K562 (cell line): Measurements from ENCODE around the gene ARL8A. TPM values are rescaled to one million over a fixed set of nuclear protein-coding genes. Genes with fewer than 3 reads are reported as not detected.
A peak's percentile ranks its signal among the peaks of the same experiment; 100 is the strongest.

Source experiments
- ESRRA ChIP-seq: fragments of 450-650 bp; IDR thresholded peaks from 2 replicates; pipeline ENCODE4 v1.6.1; 2014; ENCODE audit warnings: low read depth, mild to moderate bottlenecking, moderate library complexity, borderline replicate concordance
- EZH2 ChIP-seq: IDR thresholded peaks from 2 replicates; pipeline ENCODE4 v1.6.1; 2012; ENCODE audit warnings: low read depth, mild to moderate bottlenecking, inconsistent platforms, low read length, borderline replicate concordance
- GATA2 ChIP-seq: sonication (generic); formaldehyde crosslinking; IDR thresholded peaks from 2 replicates; pipeline ENCODE4 v1.4.0; 2020; ENCODE audit warnings: mild to moderate bottlenecking, missing genetic modification reagents
- PBX2 ChIP-seq, 2 experiments: IDR thresholded peaks in 1 of 2; conservative IDR thresholded peaks in 1 of 2; 2 replicates each; pipeline ENCODE4 v1.6.1; 2016; ENCODE audit warnings: low read depth in 2 of 2, mild to moderate bottlenecking in 1 of 2, missing compliant biosample characterization in 1 of 2, missing genetic modification characterization in 1 of 2, moderate library complexity in 1 of 2
- RAD21 ChIP-seq, 2 experiments: fragments of 250-450 bp in 1 of 2; fragments of 450-650 bp in 1 of 2; sonication (Bioruptor Pico) in 1 of 2; formaldehyde crosslinking in 1 of 2; IDR thresholded peaks in 1 of 2; conservative IDR thresholded peaks in 1 of 2; 2 replicates each; pipeline versions ENCODE4 v1.4.0 to v1.8.0; 2020 to 2022; ENCODE audit warnings: mild to moderate bottlenecking in 2 of 2, moderate library complexity in 1 of 2
- RCOR1 ChIP-seq, 2 experiments: IDR thresholded peaks; 2 replicates each; pipeline ENCODE4 v1.6.1; 2012; ENCODE audit warnings: low read depth in 2 of 2, low read length in 2 of 2, borderline replicate concordance in 1 of 2, improper control_type of control experiment in 1 of 2
- SMC3 ChIP-seq: conservative IDR thresholded peaks from 2 replicates; pipeline ENCODE4 v1.6.1; 2011; ENCODE audit warnings: low read depth, low read length, improper control_type of control experiment; ENCODE audit not compliant: insufficient read depth
- XRCC5 ChIP-seq: fragments of 200-400 bp; formaldehyde crosslinking; IDR thresholded peaks from 2 replicates; pipeline ENCODE4 v1.6.1; 2017; ENCODE audit warnings: low read depth, mild to moderate bottlenecking, low read length
- polyA plus RNA-seq, 8 experiments: library from polyadenylated mRNA; depleted of rRNA in 4 of 8; stranded (reverse) in 5 of 8; unstranded in 3 of 8; fragments of >200 nt; fragmentation: Nextera tagmentation in 2 of 8; fragmentation: Illumina TruSeq in 1 of 8; extraction: Ambion mirVana in 2 of 8; extraction: Trizol in 1 of 8; gene quantifications; 2 replicates each; pipeline versions ENCODE4 v1.2.1 to v1.2.3, GENCODE V29; 2011 to 2014; ENCODE audit warnings: inconsistent platforms in 1 of 8, missing spikeins in 1 of 8
- total RNA-seq, 7 experiments: library from RNA; depleted of rRNA in 6 of 7; stranded (reverse); fragments of >200 nt in 6 of 7; fragmentation: Illumina TruSeq in 2 of 7; extraction: Trizol in 2 of 7; gene quantifications; 2 replicates each; pipeline versions ENCODE4 v1.2.1 to v1.2.3, GENCODE V29; 2011 to 2021; ENCODE audit warnings: low replicate concordance in 1 of 7
- TF ChIP-seq, protein P1 (sequence below), 3 experiments: IDR thresholded peaks in 2 of 3; conservative IDR thresholded peaks in 1 of 3; 2 replicates each; pipeline ENCODE4 v1.5.1; 2011 to 2012; ENCODE audit warnings: low read length in 3 of 3, mild to moderate bottlenecking in 3 of 3, control low read depth in 2 of 3, improper control_type of control experiment in 1 of 3, inconsistent platforms in 1 of 3, low read depth in 1 of 3, mixed read lengths in 1 of 3, moderate library complexity in 1 of 3; ENCODE audit not compliant: insufficient read depth in 2 of 3
- TF ChIP-seq, protein P2 (sequence below): fragments of 450-650 bp; formaldehyde crosslinking; IDR thresholded peaks from 2 replicates; pipeline ENCODE4 v1.4.0; 2022; ENCODE audit warnings: missing genetic modification characterization
- TF ChIP-seq, protein P3 (sequence below): sonication (generic); formaldehyde crosslinking; IDR thresholded peaks from 2 replicates; pipeline ENCODE4 v1.8.1; 2023; ENCODE audit warnings: mild to moderate bottlenecking, missing genetic modification reagents

The ARL8A gene
- total and polyA plus RNA-seq, 9 of the 15 experiments (the other 6 are each of a cell fraction or from before 2014, with no cell fraction given), result 0.17 to 27.3 (median 15.6) TPM

DNA sequence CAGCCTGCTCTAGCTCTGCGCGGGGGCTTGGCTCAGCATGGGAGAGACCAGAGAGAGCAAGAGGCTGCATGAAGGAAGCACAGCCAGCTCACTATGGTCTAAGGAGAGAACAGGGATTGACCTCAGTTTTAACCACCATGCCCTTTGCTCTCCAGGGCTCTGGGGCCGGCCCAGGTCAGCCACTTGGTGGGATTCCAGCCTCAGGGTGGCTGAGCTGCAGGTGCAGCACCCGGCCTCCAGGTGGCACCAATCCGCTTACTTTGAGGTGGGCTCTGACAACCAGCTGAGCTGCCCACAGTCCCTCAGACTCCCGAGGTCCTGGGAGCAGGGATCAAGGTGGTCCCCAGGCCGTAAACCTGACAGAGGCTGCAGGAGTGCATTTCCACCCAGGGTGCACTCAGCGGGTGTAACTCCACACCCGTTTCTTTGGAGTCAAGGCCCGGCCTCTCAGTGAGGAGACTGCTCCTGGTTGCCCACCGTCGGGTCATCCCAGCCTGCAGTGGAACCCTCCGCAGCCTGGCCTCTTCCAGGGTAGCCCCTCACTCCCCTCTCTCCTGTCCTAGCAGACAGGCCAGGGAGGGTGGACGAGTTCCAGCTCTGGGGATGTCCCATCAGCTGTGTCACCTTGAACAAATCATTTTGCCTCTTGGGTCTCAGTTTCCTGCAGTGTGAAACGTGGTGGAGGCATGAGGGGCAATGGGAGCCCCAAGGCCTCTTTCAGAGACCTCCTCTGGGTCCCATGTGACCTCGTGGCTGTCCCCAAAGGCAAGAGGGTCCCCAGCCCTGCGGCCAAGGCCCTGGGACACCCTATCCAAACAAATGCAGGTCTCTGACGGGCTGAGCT lies 48.5 kb upstream of the ARL8A start (continued):
- TF ChIP-seq SMC3 (peak; percentile 67), XRCC5 (0 out of 2 replicates have a peak, but pooled peaks have one; percentile 54), EZH2 (peak; percentile 75), GATA2 (no peak), RCOR1 (IDR thresholded peaks at IDR 0.05; ENCODE audit: borderline replicate concordance in 1 of 2, low read depth in 2 of 2, low read length in 2 of 2) (peak in 1 of 2 experiments; percentile 9; a peak in 1 of 4 replicates), RAD21 (CRISPR knock-in tag; conservative IDR thresholded peaks at IDR 0.05 in 1 of 2, IDR thresholded peaks at IDR 0.05 in 1 of 2) (peak; percentile 62 to 86), PBX2 (CRISPR knock-in tag; IDR thresholded peaks at IDR 0.05; ENCODE audit: low read depth) (no peak), PBX2 (tag; conservative IDR thresholded peaks at IDR 0.05; ENCODE audit: low read depth) (no peak), ESRRA (peak; percentile 17; the same call in 1 of the 2 replicates)
- TF ChIP-seq, protein P1, sequence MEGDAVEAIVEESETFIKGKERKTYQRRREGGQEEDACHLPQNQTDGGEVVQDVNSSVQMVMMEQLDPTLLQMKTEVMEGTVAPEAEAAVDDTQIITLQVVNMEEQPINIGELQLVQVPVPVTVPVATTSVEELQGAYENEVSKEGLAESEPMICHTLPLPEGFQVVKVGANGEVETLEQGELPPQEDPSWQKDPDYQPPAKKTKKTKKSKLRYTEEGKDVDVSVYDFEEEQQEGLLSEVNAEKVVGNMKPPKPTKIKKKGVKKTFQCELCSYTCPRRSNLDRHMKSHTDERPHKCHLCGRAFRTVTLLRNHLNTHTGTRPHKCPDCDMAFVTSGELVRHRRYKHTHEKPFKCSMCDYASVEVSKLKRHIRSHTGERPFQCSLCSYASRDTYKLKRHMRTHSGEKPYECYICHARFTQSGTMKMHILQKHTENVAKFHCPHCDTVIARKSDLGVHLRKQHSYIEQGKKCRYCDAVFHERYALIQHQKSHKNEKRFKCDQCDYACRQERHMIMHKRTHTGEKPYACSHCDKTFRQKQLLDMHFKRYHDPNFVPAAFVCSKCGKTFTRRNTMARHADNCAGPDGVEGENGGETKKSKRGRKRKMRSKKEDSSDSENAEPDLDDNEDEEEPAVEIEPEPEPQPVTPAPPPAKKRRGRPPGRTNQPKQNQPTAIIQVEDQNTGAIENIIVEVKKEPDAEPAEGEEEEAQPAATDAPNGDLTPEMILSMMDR (IDR thresholded peaks at IDR 0.05 in 2 of 3, conservative IDR thresholded peaks at IDR 0.05 in 1 of 3; ENCODE audit: insufficient read depth in 2 of 3, low read depth in 1 of 3, low read length in 3 of 3), result peak; percentile 93 to 95 (median 95)
- TF ChIP-seq, protein P2, sequence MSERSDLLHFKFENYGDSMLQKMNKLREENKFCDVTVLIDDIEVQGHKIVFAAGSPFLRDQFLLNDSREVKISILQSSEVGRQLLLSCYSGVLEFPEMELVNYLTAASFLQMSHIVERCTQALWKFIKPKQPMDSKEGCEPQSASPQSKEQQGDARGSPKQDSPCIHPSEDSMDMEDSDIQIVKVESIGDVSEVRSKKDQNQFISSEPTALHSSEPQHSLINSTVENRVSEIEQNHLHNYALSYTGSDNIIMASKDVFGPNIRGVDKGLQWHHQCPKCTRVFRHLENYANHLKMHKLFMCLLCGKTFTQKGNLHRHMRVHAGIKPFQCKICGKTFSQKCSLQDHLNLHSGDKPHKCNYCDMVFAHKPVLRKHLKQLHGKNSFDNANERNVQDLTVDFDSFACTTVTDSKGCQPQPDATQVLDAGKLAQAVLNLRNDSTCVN (CRISPR knock-in tag), result no peak
- TF ChIP-seq, protein P3, sequence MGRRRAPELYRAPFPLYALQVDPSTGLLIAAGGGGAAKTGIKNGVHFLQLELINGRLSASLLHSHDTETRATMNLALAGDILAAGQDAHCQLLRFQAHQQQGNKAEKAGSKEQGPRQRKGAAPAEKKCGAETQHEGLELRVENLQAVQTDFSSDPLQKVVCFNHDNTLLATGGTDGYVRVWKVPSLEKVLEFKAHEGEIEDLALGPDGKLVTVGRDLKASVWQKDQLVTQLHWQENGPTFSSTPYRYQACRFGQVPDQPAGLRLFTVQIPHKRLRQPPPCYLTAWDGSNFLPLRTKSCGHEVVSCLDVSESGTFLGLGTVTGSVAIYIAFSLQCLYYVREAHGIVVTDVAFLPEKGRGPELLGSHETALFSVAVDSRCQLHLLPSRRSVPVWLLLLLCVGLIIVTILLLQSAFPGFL (CRISPR knock-in tag), result peak; percentile 75; the same call in 1 of the 2 replicates
